Activated CD8-positive, alpha-beta memory T cell treated with anti-CD3 and anti-CD28 coated beads for 48 hours (primary cell): ENCODE measurements around the gene PTPRN2.
"Not testable (repeated sequence)": the region's sequence is repeated elsewhere in the genome, so short reads cannot be mapped to it uniquely, and the experiment has no call there.

Experiments
- DNase-seq, 3 experiments: peaks; one replicate each; pipeline ENCODE4 v3.0.0-alpha.2; 2020; ENCODE audit warnings: low read depth in 2 of 3, low spot score in 2 of 3

PTPRN2 gene

DNA sequence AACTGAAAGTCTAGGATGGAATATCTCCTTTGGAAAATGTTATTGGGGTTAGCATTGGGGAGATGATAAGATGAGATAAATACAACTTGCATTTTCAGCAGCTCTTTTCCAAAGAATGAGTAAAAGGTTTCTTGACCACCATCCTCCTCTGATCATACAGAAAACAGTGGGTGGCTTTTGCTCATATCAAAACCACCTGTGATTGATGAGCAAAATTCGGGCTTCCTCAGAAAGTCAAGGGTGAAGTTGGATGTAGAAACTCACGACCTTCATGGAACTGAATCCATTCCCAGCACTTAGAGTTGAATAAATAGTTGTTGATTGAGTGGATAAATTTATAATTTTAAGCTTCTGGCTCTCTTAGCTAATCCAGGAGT is 1092.5 kb downstream of the PTPRN2 start:
- no peak for DNase-seq

GRCh38 chr7:157494506-157495176 is 1093.0 kb downstream of the PTPRN2 start:
- DNase-seq = no peak

DNA sequence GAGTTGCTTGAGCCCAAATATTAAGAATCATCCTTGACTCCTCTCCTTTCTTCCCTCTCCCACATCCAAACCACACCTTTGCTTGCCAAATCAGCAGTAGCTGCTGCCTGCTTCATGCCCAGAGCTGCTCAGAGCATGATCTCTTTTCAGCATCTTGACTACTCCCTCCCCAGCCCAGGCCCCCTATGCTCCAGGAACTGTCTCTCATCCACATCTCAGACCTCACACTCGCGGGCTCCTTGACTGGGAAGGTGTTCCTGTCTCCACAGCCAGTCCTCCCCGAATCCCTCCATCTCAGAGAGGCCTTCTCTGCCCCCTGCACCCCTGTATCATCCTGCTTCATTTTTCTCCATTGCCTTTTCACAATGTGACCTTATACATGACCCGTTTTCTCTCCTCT is 1093.8 kb downstream of the PTPRN2 start:
- DNase-seq = no peak

DNA sequence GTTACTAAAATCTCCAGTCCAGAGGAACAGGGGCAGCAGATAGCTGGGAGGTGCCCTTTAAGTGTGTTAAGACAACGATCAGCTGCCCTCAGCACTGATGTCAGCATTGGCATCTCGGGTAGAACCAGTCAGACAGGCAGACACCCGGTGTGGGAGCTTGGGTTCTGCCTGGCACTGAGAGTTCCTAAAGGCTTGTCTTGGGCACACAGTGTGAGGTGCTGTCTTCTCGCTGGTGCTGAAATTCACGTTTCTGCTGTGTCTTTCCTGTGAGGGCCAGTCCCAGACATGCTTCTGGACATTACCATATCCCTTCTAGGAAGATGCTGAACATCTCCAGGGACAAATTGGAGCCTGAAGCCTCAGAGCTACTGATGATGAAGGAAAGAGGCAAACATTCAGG is 1094.6 kb downstream of the PTPRN2 start:
- no peak for DNase-seq

DNA sequence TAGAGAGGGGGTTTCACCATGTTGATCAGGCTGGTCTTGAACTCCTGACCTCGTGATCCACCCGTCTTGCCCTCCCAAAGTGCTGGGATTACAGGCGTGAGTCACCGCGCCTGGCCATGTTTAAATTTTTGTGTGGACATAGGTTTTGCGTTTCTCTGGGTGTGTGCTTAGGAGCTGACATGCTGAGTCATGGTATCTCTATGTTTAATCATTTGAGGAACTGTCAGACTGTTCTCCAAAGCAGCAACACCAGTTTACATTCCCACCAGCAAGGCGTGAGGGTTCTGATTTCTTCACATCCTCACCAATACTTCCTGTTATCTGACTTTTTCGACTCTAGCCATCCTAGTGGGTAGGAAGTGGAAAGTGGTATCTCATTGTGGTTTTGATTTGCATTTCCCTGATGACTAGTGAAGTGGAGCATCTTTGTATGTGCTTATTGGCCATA is 1097.1 kb downstream of the PTPRN2 start:
- no peak for DNase-seq

DNA sequence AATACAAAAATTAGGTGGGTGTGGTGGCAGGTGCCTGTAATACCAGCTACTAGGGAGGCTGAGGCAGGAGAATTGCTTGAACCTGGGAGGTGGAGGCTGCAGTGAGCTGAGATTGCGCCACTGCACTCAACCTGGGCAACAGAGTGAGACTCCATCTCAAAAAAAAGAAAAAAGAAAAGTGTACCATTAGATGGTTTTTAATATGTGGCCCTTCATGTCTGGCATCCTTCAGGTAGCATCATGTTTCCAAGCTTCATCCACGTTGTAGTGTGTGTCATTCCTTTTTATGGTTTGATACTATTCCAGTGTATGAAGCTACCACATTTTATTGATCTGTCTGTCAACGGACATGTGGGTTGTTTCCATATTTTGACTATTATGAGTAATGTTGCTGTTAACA is 1097.8 kb downstream of the PTPRN2 start:
- not testable (repeated sequence) for DNase-seq
